ENCODE results near the gene FBN3.
"Not testable (repeated sequence)": the region's sequence is repeated elsewhere in the genome, so short reads cannot be mapped to it uniquely, and the experiment has no call there.

Gene FBN3

DNA sequence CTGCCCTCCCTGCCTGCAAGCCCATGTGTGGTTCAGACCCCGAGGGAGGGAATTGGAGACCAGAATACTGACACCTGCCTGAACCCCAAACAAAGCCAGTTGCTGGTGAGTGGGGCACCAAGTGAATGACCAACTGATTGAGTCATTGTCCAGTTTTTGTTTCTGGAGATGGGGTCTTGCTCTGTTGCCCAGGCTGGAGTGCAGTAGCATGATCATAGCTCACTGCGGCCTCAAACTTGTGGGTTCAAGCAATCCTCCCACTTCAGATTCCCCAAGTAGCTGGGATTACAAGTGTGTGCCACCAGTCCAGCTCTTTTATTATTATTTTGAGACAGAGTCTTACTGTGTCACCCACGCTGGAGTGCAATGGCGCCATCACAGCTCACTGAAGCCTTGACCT lies 92.9 kb downstream of the FBN3 start:
- no peak for DNase-seq (ENCODE audit: low spot score)

DNA sequence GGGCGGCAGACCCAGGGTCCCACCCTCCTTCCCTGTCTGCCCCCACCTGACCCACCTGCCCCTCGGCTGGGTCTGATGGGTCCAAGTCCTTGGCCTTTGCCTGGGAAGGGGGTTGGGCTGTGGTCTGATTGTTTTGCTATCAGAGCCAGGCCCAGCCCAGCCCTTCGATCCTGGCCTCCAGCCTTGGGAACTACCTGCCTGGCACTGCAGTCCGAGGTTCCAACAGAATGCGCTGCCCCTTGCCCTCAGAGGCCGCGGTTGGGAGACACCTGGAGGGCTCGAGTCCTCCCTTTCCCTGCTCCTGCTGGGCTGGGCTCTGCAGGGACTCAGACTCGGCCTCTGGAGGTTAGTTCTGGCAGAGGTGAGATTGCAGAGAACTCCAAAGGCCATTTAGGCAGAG lies 95.2 kb downstream of the FBN3 start:
- no peak for DNase-seq (ENCODE audit: low spot score)

DNA sequence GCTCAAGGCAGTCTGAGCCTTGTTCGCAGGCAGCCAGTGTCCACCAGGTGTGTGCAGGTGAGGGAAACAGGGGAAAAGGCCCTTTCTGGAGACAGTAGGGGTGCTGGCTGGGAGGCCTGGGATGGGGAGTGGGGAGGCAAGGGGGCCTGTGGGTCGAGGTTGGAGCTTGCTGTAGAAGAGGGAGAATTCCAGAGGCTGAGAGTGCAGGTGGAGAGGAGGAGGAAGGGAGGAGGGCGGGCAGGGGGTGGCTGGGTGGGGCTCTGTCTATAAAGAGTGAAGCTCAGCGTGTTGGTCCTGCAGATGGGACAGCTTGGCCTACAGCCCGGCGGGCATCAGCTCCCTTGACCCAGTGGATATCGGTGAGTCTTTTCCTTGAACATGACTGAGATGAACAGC lies 96.9 kb downstream of the FBN3 start, which contains the start of gene CCL25:
CCL25 (plus strand) TSS at position 297 of the 396 bp plus-strand sequence. CDS start 290 bp downstream, outside the sequence.
- no peak for DNase-seq (ENCODE audit: low spot score)

DNA sequence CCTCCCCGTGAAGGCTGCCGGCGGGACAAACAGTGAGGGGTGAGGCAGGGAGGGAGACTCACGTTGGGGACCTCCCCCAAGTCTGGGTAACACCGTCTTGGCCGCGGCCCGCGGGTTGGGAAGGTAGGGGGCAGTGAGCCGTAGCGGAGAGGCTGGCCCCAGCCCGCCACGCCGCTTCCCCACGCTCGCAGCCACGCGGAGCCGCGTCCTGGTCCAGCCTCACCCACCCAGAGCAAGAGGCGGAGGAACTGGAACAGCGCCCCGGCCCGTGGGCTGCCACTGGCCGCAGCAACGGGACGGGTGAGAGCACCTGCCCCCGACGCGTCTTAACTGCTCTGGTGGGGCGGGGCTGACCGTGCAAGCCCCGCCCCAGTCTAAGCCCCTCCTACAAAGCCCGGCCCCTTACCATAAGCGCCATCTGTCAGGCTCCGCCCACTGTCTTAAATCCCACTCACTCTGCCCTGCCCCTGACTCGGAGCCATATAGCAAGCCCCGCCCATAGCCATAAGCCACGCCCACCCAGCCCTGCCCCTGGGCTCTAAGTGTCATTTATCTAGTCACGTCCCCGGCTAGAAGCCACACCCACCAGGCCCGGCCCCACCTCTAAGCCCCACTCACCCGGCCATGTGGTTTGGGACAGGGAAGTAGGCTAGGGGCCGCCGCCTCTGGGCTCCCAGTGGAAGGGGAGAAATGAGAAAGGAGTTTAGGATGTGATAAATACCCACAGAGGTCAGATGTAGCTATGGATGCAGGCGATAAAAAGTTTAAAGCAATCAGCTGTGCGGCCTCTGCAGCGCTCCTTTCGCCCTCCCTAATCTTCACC lies 98.9 kb downstream of the FBN3 start:
- DNase-seq (ENCODE audit: low spot score): peak; percentile 88

DNA sequence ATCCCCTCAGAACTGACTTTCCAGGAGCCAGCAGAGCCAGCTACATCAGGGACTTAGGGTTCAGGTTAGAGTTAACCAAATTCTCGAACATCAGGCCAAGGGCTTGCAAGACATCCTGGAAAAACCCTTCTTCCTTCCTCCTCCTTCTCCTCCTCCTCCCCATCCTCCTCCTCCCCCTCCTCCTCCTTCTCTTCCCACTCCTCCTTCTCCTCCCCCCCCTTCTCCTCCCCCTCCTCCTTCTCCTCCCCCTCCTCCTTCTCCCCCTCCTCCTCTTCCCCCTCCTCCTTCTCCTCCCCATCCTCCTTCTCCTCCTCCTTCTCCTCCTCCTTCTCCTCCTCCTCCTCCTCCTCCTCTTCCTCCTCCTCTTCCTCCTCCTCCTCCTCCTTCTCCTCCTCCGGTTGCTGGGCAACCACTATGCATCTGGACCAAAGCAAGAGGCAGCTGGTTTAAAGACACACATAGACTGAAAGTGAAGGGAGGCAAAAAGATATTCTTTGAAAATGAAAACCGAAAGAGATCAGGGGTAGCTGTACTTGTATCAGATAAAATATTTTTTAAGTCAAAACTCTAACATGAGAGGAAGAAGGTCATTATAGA lies 102.7 kb downstream of the FBN3 start:
- DNase-seq (ENCODE audit: low spot score): no peak

DNA sequence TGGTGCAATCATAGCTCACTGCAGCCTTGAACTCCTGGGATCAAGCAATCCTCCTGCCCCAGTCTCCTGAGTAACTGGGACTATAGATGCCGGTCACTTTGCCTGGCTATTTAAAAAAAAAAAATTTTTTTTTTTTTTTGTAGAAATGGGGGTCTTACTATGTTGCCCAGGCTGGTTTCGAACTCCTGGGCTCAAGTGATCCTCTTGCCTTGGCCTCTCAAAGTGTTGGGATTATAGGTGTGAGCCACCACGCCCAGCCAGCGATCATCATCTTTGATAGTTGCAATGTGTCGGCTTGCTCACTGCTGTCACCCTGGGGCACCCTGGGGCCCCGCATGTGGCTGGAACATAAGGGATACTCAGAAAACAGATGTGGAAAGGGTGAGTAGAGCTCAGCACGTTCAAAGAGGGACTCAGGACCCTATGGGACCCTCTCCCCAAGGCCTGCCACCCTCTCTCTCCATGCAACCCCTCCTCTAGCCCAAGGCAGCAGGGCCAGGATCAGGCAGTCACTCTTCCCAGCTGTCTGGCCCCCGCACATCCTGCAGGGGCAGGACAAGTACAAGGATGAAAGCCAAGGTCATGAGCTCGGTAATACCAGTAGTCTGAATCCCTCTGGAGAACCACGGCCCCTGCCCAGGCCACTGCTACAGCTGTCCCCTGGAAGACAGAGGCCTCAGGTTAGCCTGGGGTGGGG lies 103.4 kb downstream of the FBN3 start:
- DNase-seq (ENCODE audit: low spot score): no peak

DNA sequence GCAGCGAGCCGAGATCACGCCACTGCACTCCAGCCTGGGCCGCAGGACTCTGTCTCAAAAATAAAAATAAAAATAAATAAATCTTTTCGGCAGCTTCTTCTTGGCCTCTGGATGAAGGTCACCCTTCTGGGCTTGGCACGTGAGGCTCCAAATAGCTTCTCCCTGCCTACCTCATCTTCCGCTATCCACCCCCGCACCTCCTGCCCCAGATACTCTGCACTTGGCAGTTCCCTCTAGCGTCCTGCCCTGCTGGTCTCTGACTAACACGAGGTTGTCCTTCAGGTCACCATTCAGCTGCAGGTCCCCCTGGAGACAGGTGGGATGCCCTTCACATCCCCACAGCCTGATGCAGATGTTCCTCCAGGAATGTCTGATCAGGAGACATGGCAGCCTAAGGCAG lies 105.4 kb downstream of the FBN3 start:
- DNase-seq (ENCODE audit: low spot score): no peak

DNA sequence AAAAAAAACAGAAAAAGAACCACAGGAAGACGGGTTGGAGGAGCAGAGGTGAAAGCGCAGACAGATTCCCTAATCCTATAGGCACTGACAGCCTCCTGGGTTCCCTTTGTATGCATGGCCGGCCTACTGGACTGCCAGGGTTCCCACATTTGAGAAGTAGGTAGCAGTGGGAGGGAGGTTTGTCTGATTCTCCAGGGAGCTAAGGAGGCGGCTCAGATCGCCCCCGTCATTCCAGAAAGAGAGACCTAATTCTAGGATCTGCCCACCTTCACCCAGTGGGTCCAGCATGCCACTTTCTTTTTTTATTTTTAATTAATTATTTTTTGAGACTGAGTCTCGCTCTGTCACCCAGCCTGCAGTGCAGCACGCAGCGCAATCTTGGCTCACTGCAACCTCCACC lies 106.5 kb downstream of the FBN3 start:
- no peak for DNase-seq (ENCODE audit: low spot score)

DNA sequence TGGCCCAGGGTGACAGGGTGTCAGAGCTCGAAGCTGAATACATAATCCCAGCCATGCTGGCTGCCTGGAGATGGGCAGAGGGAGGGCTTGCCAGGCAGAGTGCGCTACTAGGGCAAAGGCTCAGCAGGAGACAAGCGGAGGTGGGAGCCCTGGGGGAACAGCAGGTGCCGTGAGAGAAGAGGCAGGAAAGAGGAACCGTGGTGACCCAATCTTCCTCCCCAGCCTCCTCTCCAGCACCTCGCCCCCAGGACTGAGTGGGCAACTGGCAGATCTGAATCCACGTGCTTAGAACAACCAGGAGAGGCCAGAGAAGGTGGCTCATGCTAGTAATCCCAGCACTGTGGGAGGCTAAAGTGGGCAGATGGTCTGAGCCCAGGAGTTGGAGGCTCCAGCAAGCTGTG lies 107.9 kb downstream of the FBN3 start:
- no peak for DNase-seq (ENCODE audit: low spot score)

DNA sequence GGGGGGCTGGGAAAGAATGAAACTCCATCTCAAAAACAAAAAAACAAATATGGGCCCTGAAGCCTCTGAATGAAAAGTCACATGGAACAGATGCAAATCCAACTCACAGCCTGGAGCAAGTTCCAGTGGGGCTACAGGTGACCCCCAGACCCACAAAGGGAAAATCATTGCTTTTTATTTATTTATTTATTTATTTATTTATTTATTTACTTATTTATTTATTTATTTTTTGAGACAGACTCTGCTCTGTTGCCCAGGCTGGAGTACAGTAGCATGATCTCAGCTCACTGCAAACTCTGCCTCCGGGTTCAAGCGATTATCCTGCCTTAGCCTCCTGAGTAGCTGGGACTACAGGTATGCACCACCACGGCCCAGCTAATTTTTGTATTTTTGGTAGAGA lies 110.2 kb downstream of the FBN3 start:
- DNase-seq (ENCODE audit: low spot score): no peak

DNA sequence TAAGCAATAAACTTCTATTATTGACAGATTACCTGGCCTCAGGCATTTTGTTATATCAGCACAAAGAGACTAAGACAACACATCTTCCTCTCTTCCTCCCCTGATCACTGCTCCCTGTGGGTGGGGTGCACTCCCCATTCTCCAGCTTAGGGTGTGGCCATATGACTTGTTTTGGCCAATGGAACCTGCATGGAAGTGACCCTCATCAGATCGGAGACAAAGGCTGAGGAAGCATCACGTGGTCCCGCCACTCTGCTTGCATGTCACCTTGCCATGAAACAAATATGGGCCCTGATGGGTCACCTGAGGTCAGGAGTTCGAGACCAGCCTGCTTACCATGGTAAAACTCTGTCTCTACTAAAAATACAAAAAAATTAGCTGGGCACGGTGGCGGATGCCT lies 110.6 kb downstream of the FBN3 start:
- DNase-seq (ENCODE audit: low spot score): no peak

DNA sequence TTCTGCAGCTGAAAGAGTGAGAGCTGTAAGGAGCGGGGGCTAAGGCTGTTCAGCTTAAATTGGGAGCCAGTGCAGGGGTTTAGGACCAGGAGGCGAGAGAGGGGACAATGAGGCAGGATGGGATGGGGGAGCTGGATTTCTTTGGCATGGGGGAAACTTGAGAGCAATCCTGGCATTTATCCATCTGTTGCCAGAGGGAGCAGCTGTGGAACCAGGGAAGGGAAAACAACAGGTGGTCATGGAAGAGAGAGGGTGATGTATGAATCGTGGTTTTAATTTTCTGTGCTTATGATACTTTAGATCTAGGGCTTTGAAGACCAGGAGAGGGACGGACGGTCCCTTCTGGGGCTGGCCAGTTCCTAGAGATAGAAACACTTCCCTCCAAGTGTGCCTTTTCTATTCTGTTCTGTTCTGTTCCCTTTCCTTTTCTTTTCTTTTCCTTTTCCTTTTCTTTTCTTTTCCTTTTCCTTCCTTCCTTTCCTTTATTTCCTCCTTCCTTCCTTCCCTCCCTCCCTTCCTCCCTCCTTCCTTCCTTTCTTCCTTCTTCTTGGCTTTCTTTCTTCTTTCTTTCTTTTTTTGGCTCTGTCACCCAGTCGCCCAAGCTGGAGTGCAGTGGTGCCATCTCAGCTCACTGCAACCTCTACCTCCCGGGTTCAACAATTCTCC lies 112.8 kb downstream of the FBN3 start:
- no peak for DNase-seq (ENCODE audit: low spot score)

DNA sequence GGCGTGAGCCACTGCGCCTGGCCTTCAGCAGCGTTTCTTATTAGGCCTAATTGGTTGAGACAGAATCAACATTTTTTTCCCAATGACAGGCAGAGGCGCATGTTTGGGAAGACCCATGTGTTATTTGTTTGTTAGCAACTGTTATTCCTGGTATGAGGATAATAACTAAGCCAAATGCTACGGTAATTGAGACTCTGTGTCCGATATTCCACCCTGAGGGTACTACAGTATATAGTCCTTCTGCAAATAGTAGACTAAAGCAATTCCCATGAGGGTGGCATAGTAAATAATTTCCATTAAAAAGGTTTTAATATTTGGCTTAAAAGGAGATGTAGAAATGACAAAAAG lies 115.2 kb downstream of the FBN3 start:
- no peak for DNase-seq (ENCODE audit: low spot score)

DNA sequence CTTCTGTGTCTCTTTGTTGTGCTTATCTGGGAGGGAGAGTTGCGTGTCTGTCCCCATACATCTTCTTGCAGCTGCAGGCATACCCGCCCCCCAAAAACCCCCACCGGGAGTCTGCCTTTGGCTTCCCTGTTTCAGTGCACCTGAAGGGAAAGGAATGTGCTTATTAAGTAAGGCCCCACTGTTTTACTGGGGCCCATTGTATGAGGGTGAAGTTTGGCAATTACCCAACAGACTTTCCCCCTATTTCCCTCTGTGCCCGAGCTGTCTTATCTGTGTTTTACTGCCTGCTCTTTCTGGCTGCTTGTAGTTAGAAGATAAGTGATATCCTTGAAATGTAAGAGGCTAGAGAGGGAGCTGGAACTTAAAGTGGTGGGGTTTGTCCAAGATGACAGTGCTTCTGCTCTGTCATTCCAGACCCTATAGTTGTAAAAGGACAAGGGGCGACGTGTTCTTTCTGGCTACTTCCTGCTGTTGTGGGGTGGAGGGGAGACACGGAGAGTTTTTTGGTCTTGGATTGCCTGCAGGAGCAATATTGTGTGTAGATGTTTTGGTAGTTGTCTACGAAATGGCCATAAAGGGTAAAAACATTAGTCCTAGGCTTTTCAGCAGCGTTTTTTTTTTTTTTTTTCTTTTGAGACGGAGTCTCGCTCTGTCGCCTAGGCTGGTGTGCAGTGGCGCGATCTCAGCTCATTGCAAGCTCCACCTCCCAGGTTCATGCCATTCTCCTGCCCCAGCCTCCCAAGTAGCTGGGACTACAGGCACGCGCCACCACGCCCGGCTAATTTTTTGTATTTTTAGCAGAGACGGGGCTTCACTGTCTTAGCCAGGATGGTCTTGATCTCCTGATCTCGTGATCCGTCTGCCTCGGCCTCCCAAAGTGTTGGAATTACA lies 115.9 kb downstream of the FBN3 start:
- DNase-seq (ENCODE audit: low spot score): not testable (repeated sequence)

DNA sequence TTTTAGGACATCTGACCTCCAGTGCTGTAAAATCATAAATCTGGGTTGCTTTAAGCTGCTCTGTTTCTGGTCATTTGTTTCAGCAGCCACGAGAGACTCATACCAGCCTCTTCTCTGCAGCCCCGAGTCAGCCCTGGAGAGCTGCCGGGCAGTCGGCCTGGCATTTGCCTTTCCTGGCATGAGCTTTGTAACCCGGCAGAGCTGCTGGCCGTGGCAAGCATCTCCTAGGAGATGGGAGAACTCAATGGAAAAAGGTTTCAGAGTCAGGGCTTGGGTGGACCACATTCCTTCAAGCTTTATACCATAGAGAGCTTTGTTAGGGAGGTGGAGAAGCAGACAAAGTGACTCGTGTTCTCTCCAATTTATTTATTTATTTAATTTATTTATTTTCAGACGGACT lies 118.4 kb downstream of the FBN3 start:
- no peak for DNase-seq (ENCODE audit: low spot score)

DNA sequence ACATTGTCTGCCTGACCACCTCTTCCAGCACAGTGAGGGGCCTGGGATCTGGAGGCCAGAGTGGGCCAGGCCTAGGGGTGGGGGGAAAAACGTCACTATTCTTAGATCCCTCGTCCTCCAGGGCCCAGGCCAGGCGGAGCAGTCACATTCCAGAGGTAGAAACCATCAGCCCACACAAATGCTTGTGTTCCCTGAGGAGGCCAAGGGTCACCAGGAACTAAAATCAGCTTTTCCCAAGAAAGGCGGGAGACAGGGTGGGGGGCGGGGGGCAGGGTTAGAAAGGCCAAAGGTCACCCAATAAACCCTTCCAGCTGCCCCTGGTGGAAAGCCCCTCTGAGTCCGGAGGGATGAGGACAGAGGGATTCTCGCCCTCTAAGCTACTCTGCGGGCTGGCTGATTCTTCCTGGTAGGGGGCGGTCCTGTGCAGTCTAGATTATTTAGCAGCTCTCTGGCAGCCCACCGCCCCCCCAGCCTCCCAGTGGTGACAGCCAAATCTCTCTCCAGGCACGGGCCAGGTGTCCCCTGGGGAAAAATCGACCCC lies 120.4 kb downstream of the FBN3 start:
- DNase-seq (ENCODE audit: low spot score): no peak

DNA sequence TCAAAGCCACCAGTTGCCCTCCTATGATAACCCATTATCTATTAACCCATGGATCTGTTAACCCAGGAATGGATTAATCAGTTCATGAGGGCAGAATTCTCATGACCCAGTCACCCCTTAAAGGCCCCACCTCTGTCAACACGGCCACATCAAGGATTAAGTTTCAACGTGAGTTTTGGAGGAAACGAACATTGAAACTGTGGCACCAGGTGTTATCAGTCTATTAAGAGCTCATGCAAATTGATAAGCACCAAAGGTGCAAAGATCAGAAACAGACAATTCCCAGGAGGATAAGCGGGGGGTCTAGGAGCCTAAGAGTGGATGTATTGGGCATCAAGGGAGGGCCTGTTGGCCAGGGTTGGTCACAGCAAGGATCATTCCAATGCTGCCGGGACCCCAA lies 124.1 kb downstream of the FBN3 start:
- no peak for DNase-seq (ENCODE audit: low spot score)

DNA sequence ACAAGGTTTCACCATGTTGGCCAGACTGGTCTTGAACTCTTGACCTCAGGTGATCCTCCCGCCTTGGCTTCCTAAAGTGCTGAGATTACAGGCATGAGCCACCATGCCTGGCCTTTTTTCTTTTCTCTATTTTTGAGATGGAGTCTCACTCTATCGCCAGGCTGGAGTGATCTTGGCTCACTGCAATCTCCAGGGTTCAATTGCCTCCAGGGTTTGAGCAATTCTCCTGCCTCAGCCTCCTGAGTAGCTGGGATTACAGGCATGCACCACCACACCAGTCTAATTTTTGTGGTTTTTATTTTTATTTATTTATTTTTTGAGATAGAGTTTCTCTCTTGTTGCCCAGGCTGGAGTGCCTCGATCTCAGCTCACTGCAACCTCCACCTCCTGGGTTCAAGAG lies 125.1 kb downstream of the FBN3 start:
- DNase-seq (ENCODE audit: low spot score): not testable (repeated sequence)

DNA sequence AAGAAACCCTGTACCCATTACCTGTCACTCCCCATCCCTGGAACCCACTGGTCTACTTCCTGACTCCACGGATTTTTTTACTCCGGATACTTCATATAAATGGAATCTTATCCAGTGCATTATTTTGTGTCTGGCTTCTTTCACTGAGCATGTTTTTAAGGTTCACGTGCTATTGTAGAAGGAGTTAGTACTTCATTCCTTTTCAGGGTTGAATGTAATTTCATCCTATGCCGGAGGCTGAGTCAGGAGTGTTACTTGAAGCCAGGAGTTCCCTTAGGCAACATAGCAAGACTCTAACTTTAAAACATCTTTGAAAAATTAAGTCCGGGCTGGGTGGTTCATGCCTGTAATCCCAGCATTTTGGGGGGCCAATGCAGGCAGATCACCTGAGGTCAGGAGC lies 126.0 kb downstream of the FBN3 start:
- DNase-seq (ENCODE audit: low spot score): no peak

DNA sequence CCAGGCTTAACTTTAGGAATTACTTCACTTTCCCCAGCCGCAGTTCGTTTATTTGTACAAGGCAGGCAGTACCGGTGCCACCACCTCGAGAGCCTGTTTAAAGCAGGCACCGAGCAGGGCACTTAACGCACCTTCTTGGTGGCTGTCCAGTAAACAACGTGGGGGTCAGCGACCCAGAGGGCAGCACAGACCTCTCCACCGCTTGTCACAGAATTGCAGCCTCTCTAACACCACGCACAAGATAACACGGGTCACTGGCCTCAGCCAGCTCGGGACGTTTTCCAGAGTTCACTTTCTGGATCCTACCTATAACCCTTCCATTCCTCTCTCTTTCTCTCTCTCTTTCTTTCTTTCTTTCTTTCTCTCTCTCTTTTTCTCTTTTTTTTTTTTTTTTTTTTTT lies 127.1 kb downstream of the FBN3 start:
- DNase-seq (ENCODE audit: low spot score): no peak

DNA sequence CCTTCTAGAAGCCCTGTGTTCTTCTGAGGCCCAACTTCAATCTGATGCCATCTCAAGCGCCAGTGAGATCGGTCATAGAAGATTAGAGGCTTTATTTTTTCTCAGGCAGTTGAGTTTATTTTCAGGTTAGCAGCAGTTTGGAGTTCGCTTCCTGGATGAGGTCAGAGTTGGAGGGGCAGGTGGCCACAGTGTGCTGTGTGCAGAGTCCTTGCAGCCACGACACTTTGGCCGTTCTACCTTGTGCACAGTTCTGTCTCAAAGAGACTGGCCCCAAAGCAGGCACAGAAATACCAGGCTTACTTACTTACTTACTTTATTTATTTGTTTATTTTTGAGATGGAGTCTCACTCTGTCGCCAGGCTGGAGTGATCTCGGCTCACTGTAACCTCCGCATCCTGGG lies 128.0 kb downstream of the FBN3 start:
- DNase-seq (ENCODE audit: low spot score): no peak
